ENCODE results near the gene AKAP8L.

The AKAP8L gene

DNA sequence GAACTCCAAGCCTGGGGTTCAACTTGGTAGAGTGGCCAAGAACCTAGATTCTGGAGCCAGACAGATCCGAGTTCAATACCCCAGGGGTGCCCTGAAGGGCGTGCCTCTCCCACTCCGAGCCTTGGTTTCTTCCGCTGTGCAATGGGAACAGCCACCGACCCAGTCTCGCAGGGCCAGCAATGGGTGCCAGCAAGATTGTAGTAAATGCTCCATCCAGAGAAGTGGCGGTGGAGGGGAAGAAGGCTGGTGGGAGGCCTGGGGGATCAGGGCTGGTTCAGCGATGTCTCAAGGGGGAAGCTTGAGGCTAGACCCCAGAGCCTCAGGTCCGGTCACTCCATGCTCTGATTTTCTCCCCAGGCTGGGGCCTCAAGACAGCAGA lies 26.4 kb upstream of the AKAP8L start:
- WGBS (ENCODE audit: extremely low coverage, insufficient coverage, insufficient read length): no CpG with 5 or more reads among the region's 9 CpGs
- peaks cover 3 to 5% of the 10 kb centered on the region in 2 experiments for H3K4me1 ChIP-seq (ENCODE audit: control insufficient read depth in 1 of 2, insufficient read depth in 2 of 2, low read length in 2 of 2)
- no peak overlapping the region for H2AK5ac ChIP-seq (ENCODE audit: low read length)
- H4K8ac ChIP-seq (ENCODE audit: low read depth, low read length): no peak overlapping the region
- no peaks in the 10 kb centered on the region for H3K79me1 ChIP-seq (ENCODE audit: low read length)
- no peak overlapping the region for H3K4me2 ChIP-seq (ENCODE audit: low read length)
- H3K79me2 ChIP-seq (ENCODE audit: control insufficient read depth, insufficient read depth, low read length, poor library complexity): no peaks in the 10 kb centered on the region
- H3K4me3 ChIP-seq (ENCODE audit: low read depth, low read length): no peak overlapping the region
- no peak overlapping the region for H3K9ac ChIP-seq (ENCODE audit: low read length)
- no peak overlapping the region for H2AFZ ChIP-seq (ENCODE audit: insufficient read depth, low read length, poor library complexity)
- no peak overlapping the region for H2BK5ac ChIP-seq (ENCODE audit: low read depth, low read length, poor library complexity)
- no peak overlapping the region for H4K12ac ChIP-seq (ENCODE audit: low read depth, low read length)
- no peak overlapping the region for H3K14ac ChIP-seq (ENCODE audit: low read length)
- H3K27ac ChIP-seq (ENCODE audit: low read depth, low read length): no peak overlapping the region
- H4K91ac ChIP-seq (ENCODE audit: low read depth, low read length): no peak overlapping the region
- no peak overlapping the region for H2BK120ac ChIP-seq (ENCODE audit: insufficient read depth, low read length, poor library complexity)
- H3K4ac ChIP-seq (ENCODE audit: low read depth, low read length): no peak overlapping the region
- no peak overlapping the region for H3K23ac ChIP-seq (ENCODE audit: low read length)
- no peak for DNase-seq
- H2BK12ac ChIP-seq (ENCODE audit: low read length): no peak overlapping the region
- no peaks in the 10 kb centered on the region for H3K36me3 ChIP-seq (ENCODE audit: control insufficient read depth in 1 of 2, insufficient read depth in 2 of 2, low read length in 2 of 2)
- H3K18ac ChIP-seq (ENCODE audit: low read length): no peak overlapping the region
- peaks cover 2% of the 10 kb centered on the region for H3K9me3 ChIP-seq (ENCODE audit: insufficient read depth, low read depth, low read length)
- H3K27me3 ChIP-seq (ENCODE audit: insufficient read depth, low read length): no peaks in the 10 kb centered on the region

DNA sequence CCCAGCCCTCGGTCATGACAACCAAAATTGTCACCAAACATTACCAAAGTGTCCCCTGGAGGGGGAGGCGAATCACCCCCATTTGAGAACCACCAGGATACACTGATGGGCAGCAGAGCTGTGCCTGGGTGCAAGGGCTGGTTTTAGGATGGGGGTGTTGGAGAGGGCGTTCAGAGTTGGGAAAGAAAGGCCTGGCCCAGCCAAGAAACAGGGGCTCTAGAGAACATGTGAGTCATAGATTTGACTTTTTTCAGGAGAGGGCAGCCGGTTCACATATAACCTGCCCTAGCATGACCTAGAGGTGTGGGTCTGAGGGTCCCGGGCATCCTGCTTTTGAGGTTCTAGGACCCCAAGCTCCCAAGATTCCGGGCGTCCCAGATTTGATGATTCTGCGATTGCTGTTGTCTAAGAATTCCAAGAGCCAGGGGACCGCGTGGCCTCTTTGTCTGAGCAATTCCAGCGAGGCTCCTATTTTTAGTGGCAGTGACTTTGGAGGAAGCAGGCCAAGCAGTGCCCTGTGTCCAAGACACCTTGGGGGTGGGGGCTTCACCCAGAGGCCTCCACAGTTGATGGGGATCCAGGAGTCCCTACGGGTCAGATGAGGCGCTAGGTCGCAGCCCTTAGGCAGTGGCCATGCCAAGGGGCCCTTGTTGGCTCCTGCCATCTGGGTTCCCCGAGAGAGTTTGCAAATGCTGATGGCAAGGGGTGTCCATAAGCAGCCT lies 25.9 kb upstream of the AKAP8L start:
- Histone ChIP-seq H4K12ac (ENCODE audit: low read depth, low read length) (no peak overlapping the region), H4K91ac (ENCODE audit: low read depth, low read length) (no peak overlapping the region), H3K14ac (ENCODE audit: low read length) (no peak overlapping the region), H3K4me3 (ENCODE audit: low read depth, low read length) (no peak overlapping the region), H3K4me2 (ENCODE audit: low read length) (no peak overlapping the region), H3K27me3 (ENCODE audit: insufficient read depth, low read length) (no peaks in the 10 kb centered on the region), H2BK120ac (ENCODE audit: insufficient read depth, low read length, poor library complexity) (no peak overlapping the region), H3K36me3 (ENCODE audit: control insufficient read depth in 1 of 2, insufficient read depth in 2 of 2, low read length in 2 of 2) (no peaks in the 10 kb centered on the region), H3K4me1 (ENCODE audit: control insufficient read depth in 1 of 2, insufficient read depth in 2 of 2, low read length in 2 of 2) (peaks cover 3 to 5% of the 10 kb centered on the region in 2 experiments), H2AFZ (ENCODE audit: insufficient read depth, low read length, poor library complexity) (no peak overlapping the region), H2AK5ac (ENCODE audit: low read length) (no peak overlapping the region), H2BK12ac (ENCODE audit: low read length) (no peak overlapping the region), H3K79me1 (ENCODE audit: low read length) (no peaks in the 10 kb centered on the region), H3K9ac (ENCODE audit: low read length) (no peak overlapping the region), H4K8ac (ENCODE audit: low read depth, low read length) (no peak overlapping the region), H3K9me3 (ENCODE audit: insufficient read depth, low read depth, low read length) (peaks cover 2% of the 10 kb centered on the region), H3K23ac (ENCODE audit: low read length) (no peak overlapping the region), H2BK5ac (ENCODE audit: low read depth, low read length, poor library complexity) (no peak overlapping the region), H3K27ac (ENCODE audit: low read depth, low read length) (no peak overlapping the region), H3K18ac (ENCODE audit: low read length) (no peak overlapping the region), H3K79me2 (ENCODE audit: control insufficient read depth, insufficient read depth, low read length, poor library complexity) (no peaks in the 10 kb centered on the region), H3K4ac (ENCODE audit: low read depth, low read length) (no peak overlapping the region)
- DNase-seq: no peak
- no CpG with 5 or more reads among the region's 15 CpGs for WGBS (ENCODE audit: extremely low coverage, insufficient coverage, insufficient read length)

DNA sequence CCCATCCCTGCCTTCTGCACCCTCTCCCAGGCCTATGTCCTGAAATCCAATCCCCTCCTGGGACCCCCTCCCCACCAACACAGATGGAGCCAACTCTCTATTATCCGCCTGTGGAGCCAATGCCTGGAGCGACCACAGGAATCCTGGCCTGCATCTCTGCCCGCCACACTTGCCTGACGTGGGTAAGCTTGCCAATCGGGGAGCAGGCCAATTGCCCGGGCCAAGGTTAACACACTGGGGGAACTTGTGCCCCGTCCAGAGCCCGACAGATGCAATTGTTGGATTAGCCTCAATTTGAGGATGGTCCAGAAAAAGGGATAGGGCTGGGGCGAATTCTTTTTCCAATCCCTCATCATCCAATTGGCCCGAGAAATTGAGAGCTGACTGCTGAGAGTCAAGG lies 25.1 kb upstream of the AKAP8L start:
- H3K79me2 ChIP-seq (ENCODE audit: control insufficient read depth, insufficient read depth, low read length, poor library complexity): no peaks in the 10 kb centered on the region
- H3K36me3 ChIP-seq (ENCODE audit: control insufficient read depth in 1 of 2, insufficient read depth in 2 of 2, low read length in 2 of 2): no peaks in the 10 kb centered on the region
- no peak overlapping the region for H4K91ac ChIP-seq (ENCODE audit: low read depth, low read length)
- H3K9ac ChIP-seq (ENCODE audit: low read length): no peak overlapping the region
- no peak overlapping the region for H3K27ac ChIP-seq (ENCODE audit: low read depth, low read length)
- H2AK5ac ChIP-seq (ENCODE audit: low read length): no peak overlapping the region
- H3K27me3 ChIP-seq (ENCODE audit: insufficient read depth, low read length): no peaks in the 10 kb centered on the region
- peaks cover 2% of the 10 kb centered on the region for H3K9me3 ChIP-seq (ENCODE audit: insufficient read depth, low read depth, low read length)
- no peak overlapping the region for H2AFZ ChIP-seq (ENCODE audit: insufficient read depth, low read length, poor library complexity)
- no peak overlapping the region for H2BK120ac ChIP-seq (ENCODE audit: insufficient read depth, low read length, poor library complexity)
- WGBS (ENCODE audit: extremely low coverage, insufficient coverage, insufficient read length): no CpG with 5 or more reads among the region's 10 CpGs
- H3K4ac ChIP-seq (ENCODE audit: low read depth, low read length): no peak overlapping the region
- no peak overlapping the region for H3K4me3 ChIP-seq (ENCODE audit: low read depth, low read length)
- no peaks in the 10 kb centered on the region for H3K4me1 ChIP-seq (ENCODE audit: control insufficient read depth in 1 of 2, insufficient read depth in 2 of 2, low read length in 2 of 2)
- H2BK12ac ChIP-seq (ENCODE audit: low read length): no peak overlapping the region
- no peak overlapping the region for H4K8ac ChIP-seq (ENCODE audit: low read depth, low read length)
- DNase-seq: no peak
- H4K12ac ChIP-seq (ENCODE audit: low read depth, low read length): no peak overlapping the region
- no peak overlapping the region for H3K23ac ChIP-seq (ENCODE audit: low read length)
- no peak overlapping the region for H3K4me2 ChIP-seq (ENCODE audit: low read length)
- H3K18ac ChIP-seq (ENCODE audit: low read length): no peak overlapping the region
- H3K79me1 ChIP-seq (ENCODE audit: low read length): no peaks in the 10 kb centered on the region
- no peak overlapping the region for H3K14ac ChIP-seq (ENCODE audit: low read length)
- no peak overlapping the region for H2BK5ac ChIP-seq (ENCODE audit: low read depth, low read length, poor library complexity)

- no peak overlapping the region for H2BK5ac ChIP-seq (ENCODE audit: low read depth, low read length, poor library complexity)
- no peaks in the 10 kb centered on the region for H3K36me3 ChIP-seq (ENCODE audit: control insufficient read depth in 1 of 2, insufficient read depth in 2 of 2, low read length in 2 of 2)
- H3K14ac ChIP-seq (ENCODE audit: low read length): no peak overlapping the region
- H3K4me1 ChIP-seq (ENCODE audit: control insufficient read depth in 1 of 2, insufficient read depth in 2 of 2, low read length in 2 of 2): no peaks in the 10 kb centered on the region
- H2AFZ ChIP-seq (ENCODE audit: insufficient read depth, low read length, poor library complexity): no peak overlapping the region
- no peak overlapping the region for H2AK5ac ChIP-seq (ENCODE audit: low read length)
- no peak for DNase-seq
- H4K12ac ChIP-seq (ENCODE audit: low read depth, low read length): no peak overlapping the region
- H2BK12ac ChIP-seq (ENCODE audit: low read length): no peak overlapping the region
- no peak overlapping the region for H4K91ac ChIP-seq (ENCODE audit: low read depth, low read length)
- no peak overlapping the region for H3K4me2 ChIP-seq (ENCODE audit: low read length)
- H3K23ac ChIP-seq (ENCODE audit: low read length): no peak overlapping the region
- no peak overlapping the region for H4K8ac ChIP-seq (ENCODE audit: low read depth, low read length)
- WGBS (ENCODE audit: extremely low coverage, insufficient coverage, insufficient read length): no CpG with 5 or more reads among the region's 3 CpGs
- H3K18ac ChIP-seq (ENCODE audit: low read length): no peak overlapping the region
- H3K79me1 ChIP-seq (ENCODE audit: low read length): no peaks in the 10 kb centered on the region
- H3K27ac ChIP-seq (ENCODE audit: low read depth, low read length): no peak overlapping the region
- no peak overlapping the region for H2BK120ac ChIP-seq (ENCODE audit: insufficient read depth, low read length, poor library complexity)
- no peak overlapping the region for H3K4me3 ChIP-seq (ENCODE audit: low read depth, low read length)
- H3K79me2 ChIP-seq (ENCODE audit: control insufficient read depth, insufficient read depth, low read length, poor library complexity): no peaks in the 10 kb centered on the region
- H3K27me3 ChIP-seq (ENCODE audit: insufficient read depth, low read length): no peaks in the 10 kb centered on the region
- H3K9ac ChIP-seq (ENCODE audit: low read length): no peak overlapping the region
- H3K4ac ChIP-seq (ENCODE audit: low read depth, low read length): no peak overlapping the region
- H3K9me3 ChIP-seq (ENCODE audit: insufficient read depth, low read depth, low read length): no peaks in the 10 kb centered on the region
Observed at GRCh38 chr19:15443325-15443724, 24.5 kb upstream of the AKAP8L start.

Measured in trophoblast cell (in vitro differentiated cells and primary cell).